ENCODE measurements around the gene TBL2.

TBL2 gene

DNA sequence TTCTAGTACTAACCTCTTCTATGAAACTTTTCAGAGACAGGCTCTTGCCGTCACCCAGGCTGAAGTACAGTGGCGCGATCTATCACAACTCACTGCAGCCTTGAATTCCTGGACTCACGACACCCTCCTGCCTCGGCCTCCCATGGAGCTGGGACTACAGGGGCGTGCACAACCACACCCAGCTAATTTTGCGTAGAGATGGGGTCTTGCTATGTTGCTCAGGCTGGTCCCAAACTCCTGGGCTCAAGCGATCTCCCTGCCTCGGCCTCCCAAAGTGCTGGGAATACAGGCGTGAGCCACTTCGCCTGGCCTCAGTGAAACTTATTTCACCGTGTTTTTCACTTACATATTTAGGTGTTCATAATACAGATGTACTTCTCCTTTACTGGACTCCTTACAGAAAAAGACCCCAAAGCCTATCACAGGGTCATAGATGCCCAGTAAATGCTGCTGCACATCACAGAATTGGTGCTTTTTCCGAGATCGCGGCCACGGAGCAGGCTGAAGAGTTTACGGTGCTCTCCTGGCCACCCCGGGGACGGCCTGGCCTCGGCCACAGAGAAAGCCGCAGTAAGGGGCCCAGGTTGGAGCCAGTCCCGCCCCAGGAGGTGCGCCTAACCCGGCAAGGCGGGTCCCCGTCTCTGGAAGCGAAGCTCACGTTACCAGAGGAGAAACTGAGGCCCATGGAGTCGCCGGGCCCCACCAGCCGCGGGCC is 595 bp downstream of the TBL2 start:
- in situ Hi-C loops (cut with MboI; ENCODE audit: low pct_unique_long_range_greater_than_20kb, low sequenced_read_pairs, unreplicated experiment): no loop called here
- no peak for DNase-seq (ENCODE audit: low spot score)
- no peak for TF ChIP-seq CTCF (IDR thresholded peaks at IDR 0.05; ENCODE audit: extremely low read depth, insufficient read depth, missing control alignments)

DNA sequence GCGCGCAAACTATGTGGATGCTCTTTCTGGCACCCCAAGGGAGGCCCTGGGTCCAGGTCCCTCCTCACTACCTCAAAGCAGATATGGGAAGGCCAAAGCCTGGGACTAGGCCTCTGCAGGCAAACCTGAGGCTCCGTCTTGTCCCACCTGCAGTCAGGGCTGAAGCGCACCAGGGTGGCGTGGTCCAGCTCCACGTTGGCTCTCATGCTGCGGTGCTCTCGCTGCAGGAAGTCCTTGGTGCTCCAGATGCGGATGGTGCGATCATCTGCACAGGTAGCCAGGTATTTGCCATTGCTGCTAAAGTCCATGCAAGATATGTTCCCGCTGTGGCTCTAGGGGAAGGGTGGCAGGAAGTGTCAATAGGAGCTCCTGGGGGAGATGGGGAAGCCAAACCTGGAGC is 4.6 kb downstream of the TBL2 start:
- no peak for TF ChIP-seq CTCF (IDR thresholded peaks at IDR 0.05; ENCODE audit: extremely low read depth, insufficient read depth, missing control alignments)
- in situ Hi-C loops (cut with MboI; ENCODE audit: low pct_unique_long_range_greater_than_20kb, low sequenced_read_pairs, unreplicated experiment): no loop called here
- no peak for DNase-seq (ENCODE audit: low spot score)

DNA sequence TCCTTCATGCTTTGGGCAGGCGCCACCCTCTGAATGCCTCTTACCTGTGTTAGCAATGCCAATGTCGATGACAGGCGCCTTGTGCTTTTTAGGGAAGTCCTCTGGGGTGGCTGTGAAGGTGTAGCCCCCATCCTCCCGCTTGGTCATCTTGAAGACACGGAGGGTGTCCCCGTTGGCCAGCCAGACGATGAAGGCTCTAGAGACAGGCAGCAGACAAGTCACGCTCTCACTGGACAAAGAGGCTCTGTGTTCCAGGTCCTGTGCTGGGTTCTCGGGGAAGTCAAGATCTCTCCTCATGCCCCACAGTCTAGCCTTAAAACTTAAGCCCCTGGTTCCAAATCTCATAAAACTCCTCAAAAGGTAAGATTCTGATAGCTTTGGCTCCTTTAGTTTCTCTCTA is 5.1 kb downstream of the TBL2 start:
- no peak for TF ChIP-seq CTCF (IDR thresholded peaks at IDR 0.05; ENCODE audit: extremely low read depth, insufficient read depth, missing control alignments)
- DNase-seq (ENCODE audit: low spot score): no peak
- in situ Hi-C loops (cut with MboI; ENCODE audit: low pct_unique_long_range_greater_than_20kb, low sequenced_read_pairs, unreplicated experiment): no loop called here

DNA sequence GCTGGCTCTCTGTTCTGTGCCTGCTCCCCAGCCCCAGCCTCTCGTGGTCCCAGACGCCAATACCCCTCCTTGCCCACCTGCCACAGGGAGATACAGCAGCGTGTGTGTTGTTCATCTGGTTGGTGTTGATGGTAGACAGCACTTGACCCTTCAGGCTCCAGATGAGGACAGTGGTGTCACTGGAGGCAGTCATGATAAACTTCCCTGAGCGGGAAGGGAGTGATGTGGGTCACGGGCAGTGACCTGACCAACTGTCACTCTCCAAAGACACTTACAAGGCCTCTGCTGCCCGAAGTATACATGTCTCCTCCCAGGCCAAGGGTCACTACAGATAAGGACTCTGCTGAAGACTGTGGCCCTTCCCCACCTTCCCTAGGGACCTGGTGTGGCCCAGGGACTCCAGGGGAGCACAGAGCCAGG is 5.6 kb downstream of the TBL2 start:
- in situ Hi-C loops (cut with MboI; ENCODE audit: low pct_unique_long_range_greater_than_20kb, low sequenced_read_pairs, unreplicated experiment): no loop called here
- no peak for DNase-seq (ENCODE audit: low spot score)
- no peak for TF ChIP-seq CTCF (IDR thresholded peaks at IDR 0.05; ENCODE audit: extremely low read depth, insufficient read depth, missing control alignments)

DNA sequence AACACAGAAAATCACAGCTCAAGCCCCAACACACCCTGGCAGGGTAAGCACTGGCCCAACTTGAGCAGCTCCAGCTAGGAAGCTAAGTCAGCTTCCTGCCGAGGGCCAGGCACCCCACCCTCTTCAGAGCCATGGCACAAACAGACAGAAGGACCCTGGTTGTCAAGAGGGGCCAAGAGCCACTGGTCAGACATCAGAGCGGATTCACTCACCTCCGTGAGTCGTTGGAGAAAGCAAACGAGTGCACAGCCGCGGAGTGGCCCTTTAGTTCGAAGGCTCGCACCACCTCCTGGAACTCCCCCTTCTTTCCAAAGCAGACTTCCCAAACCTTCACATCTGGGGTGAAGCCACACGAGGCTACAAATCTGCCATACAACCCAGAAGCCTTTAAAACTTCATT is 7.4 kb downstream of the TBL2 start:
- in situ Hi-C loops (cut with MboI; ENCODE audit: low pct_unique_long_range_greater_than_20kb, low sequenced_read_pairs, unreplicated experiment): no loop called here
- TF ChIP-seq CTCF (IDR thresholded peaks at IDR 0.05; ENCODE audit: extremely low read depth, insufficient read depth, missing control alignments): no peak
- DNase-seq (ENCODE audit: low spot score): no peak

- no peak for DNase-seq (ENCODE audit: low spot score)
- in situ Hi-C loops (cut with MboI; ENCODE audit: low pct_unique_long_range_greater_than_20kb, low sequenced_read_pairs, unreplicated experiment): no loop called here
- TF ChIP-seq CTCF (IDR thresholded peaks at IDR 0.05; ENCODE audit: extremely low read depth, insufficient read depth, missing control alignments): no peak
Measured at GRCh38 chr7:73570521-73570920, 7.9 kb downstream of the TBL2 start.

Data from GM13977 (cell line).